B cell (primary cell): ENCODE results near the gene ARIH2.

Experiments used
- EZH2 ChIP-seq: IDR thresholded peaks from 2 replicates; pipeline ENCODE4 v1.6.1; 2012; ENCODE audit warnings: borderline replicate concordance, low read depth, mild to moderate bottlenecking, moderate library complexity, low read length; ENCODE audit not compliant: insufficient read depth, poor library complexity, severe bottlenecking
- TF ChIP-seq, protein P1 (sequence below): fragments of 200-600 bp; IDR thresholded peaks from one replicate; pipeline ENCODE4 v1.8.0; 2022; ENCODE audit warnings: antibody characterized with exemption, mild to moderate bottlenecking

DNA sequence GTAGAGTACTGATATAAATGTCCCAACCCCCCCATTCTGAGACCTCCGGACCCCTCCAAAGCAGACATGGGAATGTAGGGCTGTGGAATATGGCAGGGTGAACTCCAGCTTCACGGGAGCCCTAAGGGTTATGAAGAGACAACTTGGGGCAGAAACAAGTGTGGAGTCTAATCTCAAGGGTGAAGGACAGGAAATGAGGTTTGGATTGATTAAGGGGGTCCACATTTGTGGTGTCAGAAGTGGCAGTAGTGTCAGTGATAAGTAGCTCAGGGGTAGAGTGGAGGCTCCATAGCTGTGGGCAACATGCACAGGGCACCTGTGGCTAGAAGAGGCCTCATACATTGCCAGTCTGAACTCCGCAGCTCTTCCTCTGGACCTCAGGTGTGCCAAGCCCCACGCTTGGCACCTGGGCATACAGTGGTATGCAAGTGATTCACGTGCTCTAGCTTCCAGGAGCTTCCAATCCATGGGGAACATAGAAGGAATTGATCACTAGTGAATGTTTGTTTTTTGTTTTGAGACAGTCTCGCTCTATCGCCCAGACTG lies 67.3 kb downstream of the ARIH2 start:
- TF ChIP-seq, protein P1, sequence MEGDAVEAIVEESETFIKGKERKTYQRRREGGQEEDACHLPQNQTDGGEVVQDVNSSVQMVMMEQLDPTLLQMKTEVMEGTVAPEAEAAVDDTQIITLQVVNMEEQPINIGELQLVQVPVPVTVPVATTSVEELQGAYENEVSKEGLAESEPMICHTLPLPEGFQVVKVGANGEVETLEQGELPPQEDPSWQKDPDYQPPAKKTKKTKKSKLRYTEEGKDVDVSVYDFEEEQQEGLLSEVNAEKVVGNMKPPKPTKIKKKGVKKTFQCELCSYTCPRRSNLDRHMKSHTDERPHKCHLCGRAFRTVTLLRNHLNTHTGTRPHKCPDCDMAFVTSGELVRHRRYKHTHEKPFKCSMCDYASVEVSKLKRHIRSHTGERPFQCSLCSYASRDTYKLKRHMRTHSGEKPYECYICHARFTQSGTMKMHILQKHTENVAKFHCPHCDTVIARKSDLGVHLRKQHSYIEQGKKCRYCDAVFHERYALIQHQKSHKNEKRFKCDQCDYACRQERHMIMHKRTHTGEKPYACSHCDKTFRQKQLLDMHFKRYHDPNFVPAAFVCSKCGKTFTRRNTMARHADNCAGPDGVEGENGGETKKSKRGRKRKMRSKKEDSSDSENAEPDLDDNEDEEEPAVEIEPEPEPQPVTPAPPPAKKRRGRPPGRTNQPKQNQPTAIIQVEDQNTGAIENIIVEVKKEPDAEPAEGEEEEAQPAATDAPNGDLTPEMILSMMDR: no peak
- TF ChIP-seq EZH2: no peak
